GM21360 (cell line): ENCODE results near the gene MED16.

Experiments
- ATAC-seq: cut with Tn5 transposase; IDR thresholded peaks from one replicate; pipeline ENCODE4 v1.9.1; 2021; ENCODE audit warnings: mild to moderate bottlenecking, moderate library complexity; ENCODE audit not compliant: unreplicated experiment

MED16 gene, protein sequence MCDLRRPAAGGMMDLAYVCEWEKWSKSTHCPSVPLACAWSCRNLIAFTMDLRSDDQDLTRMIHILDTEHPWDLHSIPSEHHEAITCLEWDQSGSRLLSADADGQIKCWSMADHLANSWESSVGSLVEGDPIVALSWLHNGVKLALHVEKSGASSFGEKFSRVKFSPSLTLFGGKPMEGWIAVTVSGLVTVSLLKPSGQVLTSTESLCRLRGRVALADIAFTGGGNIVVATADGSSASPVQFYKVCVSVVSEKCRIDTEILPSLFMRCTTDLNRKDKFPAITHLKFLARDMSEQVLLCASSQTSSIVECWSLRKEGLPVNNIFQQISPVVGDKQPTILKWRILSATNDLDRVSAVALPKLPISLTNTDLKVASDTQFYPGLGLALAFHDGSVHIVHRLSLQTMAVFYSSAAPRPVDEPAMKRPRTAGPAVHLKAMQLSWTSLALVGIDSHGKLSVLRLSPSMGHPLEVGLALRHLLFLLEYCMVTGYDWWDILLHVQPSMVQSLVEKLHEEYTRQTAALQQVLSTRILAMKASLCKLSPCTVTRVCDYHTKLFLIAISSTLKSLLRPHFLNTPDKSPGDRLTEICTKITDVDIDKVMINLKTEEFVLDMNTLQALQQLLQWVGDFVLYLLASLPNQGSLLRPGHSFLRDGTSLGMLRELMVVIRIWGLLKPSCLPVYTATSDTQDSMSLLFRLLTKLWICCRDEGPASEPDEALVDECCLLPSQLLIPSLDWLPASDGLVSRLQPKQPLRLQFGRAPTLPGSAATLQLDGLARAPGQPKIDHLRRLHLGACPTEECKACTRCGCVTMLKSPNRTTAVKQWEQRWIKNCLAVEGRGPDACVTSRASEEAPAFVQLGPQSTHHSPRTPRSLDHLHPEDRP

DNA sequence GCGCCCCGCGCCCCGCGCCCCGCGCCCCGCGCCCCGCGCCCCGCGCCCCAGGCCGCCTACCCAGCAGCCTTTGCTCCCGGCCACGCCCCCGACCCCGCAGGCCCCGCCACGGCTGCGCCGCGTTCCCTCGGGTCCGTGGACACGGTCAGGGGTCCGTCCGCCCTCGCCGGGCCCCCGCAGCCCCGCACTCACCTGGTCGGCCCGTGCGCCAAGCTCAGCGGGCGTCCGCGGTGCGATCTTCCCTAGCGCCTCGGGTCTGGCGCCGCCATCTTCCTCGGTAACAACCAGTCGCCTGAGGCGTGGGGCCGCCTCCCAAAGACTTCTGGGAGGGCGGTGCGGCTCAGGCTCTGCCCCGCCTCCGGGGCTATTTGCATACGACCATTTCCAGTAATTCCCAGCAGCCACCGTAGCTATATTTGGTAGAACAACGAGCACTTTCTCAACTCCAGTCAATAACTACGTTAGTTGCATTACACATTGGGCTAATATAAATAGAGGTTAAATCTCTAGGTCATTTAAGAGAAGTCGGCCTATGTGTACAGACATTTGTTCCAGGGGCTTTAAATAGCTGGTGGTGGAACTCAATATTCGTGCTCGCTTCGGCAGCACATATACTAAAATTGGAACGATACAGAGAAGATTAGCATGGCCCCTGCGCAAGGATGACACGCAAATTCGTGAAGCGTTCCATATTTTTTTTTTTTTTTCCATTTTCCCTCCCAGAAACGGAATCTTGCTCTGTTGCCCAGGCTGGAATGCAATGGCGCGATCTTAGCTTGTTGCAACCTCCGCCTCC, at the start of gene MED16, which contains the start of gene RNU6-9:
Gene MED16, minus strand, starts transcription at position 294 of the 796 bp plus-strand sequence. CDS start 2,056 bp downstream, outside the sequence.
Gene RNU6-9, plus strand, starts transcription at position 591 of the 796 bp plus-strand sequence.
- peak; percentile 73 for ATAC-seq

DNA sequence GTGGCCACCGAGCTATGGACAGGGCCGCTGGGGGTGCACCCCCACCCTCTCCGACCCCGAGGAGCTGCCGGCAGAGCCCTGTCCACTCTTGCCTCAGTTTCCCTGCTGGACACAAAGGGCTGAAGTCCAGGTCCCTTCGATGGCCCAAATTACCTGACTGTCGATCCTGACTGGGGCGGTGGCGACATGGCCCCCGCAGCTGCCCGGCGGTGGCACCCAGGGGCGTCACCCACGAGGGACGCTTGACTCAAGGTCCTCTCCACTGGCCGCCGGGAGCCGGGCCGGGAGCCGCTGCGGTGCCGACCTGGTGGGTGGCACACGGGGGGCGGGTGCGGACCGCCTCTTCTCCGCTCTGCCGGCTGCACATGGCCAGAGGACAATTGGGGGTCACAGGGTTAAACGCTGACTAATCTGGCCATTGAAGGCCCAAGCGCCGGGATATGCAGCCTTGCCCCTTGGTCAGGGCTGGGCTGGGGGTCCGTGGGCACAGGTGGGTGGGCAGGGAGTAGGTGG, 49.2 kb upstream of the MED16 start:
- no peak for ATAC-seq

DNA sequence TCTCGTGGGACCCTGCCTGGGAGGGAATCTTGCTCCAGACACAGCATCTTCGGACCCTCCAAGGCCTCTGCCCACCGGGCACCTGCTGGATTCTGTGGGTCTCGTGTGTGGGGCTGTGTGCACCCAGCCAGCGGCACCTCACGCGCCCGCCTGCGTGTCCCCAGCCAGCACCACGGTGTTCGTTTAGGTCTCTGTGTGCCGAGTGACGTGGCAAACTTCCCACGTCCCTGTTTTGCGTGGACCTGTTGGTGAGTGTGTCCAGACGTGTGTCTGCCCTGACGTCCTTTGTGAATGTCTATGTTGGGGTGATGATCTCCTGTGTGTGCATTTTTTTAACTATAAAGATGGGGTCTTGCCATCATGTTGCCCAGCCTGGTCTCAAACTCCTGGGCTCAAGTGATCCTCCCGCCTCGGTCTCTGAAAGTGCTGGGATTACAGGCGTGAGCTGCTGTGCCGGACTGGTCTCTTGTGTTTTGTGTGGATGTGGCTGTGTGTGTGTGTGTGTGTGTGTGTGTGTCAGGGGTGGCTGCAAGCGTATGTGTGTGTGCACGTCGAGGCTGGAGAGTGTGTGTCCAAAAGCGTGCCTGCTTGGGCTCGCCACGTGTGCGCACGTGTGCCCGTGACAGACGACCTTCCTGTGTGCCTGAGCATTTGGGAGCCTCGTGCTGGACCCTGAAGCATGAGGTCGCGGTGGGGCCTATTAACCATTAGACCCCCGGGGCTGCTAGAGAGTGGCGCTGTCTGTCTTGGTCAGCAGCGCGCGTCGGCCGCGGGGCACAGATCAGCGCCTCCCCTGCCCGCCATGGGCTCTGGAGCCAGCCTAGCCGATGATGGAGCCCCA, 48.5 kb upstream of the MED16 start:
- ATAC-seq, result no peak

DNA sequence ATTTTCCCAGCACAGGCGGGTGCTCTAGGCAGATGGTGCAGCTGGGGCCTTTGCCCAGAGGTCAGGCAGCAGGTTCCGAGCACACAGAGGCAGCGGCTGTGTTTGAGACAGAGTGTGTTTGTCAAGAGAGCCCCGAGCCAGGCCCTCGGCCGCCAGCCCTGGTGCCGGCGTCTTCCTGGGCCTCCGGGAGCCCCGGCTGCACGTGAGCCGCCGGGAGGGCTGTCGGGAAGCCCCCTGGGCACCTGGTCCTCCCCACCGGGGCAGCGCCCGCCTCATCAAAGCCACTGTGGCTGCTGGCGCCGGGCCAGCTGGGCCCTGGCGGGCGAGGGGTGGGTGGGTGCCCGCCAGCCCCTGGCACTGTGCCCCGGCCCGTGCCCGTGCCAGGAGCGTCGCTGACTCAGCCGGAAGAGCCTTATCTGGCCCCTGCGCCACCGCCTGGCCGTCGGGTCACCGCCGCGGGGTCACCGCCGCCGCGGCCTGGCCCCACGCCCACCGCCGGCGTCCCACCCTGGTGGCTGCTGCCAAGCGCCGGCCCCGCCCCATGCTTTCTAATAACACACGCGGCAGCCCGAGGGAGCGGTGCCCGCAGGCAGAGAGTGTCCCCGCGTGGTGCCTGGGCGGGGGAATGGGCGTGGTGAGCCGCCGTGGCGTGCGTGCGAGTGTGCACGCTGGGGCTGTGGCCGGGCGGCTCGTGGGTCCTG, 47.8 kb upstream of the MED16 start:
- peak; percentile 39 for ATAC-seq

DNA sequence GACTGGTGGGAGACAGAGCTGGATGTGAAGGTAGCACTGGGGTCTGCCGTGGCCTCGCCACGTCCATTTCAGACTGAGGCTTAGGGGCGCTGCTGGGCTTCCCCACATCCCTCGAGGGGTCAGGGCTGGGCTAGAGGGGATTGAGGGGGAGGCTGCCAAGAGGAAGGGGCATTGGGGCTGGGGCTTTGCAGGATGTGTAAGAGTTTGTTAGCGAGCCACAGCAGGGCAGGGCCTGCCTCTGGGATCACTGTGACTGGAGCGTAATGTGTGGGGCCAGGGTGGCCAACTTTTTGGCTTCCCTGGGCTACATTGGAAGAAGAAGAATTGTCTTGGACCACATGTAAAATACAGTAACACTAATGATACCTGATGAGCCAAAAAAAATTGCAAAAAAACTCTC, 46.9 kb upstream of the MED16 start:
- no peak for ATAC-seq

DNA sequence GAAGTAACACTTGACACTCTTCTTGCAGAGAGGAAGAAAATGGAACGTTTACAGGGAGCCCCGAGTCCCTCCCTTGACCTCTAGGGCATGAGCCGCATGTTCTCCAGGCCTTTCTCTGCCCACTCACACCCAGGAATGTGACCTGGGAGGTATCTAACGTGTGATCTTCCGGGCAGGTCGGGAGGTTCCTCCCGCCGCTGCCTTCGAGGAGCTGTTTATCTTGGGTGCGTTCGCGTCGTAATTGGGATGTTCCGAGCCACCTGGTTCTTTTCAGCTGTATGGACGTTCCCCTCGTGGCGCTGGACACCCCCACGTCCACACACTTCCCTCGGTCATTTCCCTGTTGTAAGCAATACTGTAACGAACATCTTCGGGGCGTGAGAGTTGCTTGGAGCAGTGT, 46.5 kb upstream of the MED16 start:
- ATAC-seq, result no peak

DNA sequence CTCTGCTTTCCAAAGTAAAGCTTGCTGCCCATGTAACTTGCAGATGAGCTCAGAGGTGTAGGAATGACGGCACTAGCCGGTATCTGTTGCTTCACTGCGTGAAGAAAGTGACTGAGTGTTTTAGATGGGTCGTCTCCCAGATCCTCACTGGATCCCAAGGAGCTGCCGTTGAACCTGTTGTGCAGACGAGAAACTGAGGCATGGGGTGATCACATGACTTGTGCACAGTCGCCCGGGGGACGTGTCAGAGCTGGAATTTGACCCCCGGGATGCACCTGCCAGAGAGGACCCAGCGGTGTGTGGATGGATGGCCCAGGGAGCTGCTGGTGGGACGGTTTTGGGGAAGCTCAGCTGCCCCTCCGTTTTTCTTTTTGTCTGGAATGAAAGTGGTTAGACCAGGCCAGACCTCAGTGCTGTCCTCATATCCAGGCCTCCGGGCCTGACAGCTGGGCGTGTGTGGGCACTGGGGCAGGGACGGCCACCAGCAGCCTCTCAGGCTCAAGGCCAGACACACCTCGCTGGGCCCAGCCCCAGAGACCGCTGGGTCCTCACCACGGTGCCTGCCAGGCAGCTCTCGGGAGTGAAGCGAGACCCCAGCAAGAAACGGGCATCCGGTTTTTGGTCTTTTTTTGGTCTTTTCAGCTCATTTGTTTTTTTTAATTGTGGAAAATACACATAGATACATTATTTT, 45.4 kb upstream of the MED16 start:
- ATAC-seq, result no peak

DNA sequence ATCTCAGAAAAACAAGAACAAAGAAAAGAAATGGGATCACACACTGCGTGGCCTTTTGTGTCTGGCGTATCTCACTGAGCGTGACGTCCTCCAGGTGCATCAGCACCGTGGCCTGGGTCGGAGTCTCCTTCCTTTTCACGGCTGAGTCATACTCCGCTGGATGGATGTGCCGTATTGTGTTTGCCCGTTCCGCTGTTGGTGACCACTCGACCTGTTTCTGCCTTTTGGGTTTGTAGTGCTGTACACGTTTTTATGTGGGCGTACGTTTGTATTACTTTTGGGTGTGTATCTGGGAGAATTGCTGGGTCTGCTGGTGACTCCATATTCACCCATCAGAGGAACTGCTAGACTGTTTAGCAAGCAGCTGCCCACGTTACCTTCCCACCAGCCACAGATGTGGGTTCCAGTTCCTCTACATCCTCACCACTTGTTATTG, 44.3 kb upstream of the MED16 start:
- no peak for ATAC-seq

DNA sequence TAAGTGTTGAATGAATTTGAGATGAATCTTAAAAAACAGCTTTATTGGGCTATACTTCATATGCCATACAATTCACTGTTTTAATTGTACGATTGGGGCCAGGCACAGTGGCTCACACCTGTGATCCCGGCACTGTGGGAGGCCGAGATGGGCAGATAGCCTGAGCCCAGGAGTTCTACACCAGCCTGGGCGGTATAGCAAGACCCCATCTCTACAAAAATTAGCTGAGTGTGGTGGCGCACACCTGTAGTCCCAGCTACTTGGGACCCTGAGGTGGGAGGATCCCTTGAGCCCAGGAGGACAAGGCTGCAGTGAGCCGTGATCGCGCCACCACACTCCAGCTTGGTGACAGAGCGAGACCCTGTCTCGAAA, 43.2 kb upstream of the MED16 start:
- no peak for ATAC-seq

DNA sequence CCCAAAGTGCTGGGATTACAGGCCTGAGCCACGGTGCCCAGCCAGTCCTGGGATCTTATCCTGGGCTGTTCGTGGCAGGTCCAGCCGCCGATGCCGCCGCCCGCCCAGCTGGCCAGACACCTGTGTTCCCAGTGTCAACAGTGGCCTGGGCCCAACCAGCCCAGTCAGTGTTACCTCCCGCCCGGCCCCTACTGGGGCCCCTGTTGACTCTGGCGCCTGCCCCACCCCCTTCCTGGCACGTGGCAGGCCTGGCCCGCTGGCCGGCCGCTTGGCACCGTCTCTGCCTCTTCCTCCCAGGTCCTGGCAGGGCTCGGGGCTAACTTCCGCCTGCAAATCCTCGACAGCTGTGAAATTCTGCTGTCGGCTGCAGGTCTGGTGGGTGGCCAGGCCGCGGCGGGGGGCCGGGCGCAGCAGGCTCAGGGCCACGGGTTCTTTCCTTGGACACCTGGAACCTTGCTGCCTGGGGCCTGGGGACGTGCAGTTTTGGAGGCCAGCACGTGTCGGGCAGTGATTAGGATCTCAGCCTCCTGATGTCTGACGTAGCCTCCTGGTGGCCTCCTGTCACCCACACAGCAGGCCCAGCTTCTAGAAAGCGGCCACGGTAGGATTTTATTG, 42.0 kb upstream of the MED16 start:
- no peak for ATAC-seq

DNA sequence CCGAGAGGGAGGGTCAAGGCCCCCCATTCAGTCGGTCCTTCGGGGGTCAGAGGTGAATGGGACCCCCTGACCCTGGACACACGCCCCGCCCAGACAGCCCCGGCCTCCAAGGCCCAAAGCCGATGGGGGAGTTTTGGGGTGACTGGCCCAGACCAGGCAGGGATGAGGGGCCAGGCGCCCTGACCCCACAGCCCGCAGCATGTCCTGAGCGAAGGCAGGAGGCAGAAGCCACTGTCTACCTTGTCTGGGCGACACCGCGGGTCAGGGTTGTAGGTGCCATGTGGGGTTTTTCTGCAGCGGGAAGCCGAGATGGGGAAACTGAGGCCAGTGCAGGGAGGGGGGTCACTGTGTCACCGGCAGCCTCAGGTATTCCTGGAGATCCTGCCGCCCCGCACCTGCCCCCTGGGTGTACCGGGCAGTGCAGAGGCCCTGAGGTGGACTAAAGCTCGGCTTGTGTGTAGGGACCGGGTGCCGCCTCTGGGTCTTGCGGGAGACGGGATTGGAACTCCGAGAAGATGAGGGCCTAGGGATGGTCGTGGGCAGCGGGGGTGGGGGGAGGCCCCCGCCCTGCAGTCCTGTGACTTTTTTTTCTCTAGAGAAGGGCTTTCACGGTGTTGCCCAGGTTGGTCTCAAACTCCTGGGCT, 41.3 kb upstream of the MED16 start:
- no peak for ATAC-seq

DNA sequence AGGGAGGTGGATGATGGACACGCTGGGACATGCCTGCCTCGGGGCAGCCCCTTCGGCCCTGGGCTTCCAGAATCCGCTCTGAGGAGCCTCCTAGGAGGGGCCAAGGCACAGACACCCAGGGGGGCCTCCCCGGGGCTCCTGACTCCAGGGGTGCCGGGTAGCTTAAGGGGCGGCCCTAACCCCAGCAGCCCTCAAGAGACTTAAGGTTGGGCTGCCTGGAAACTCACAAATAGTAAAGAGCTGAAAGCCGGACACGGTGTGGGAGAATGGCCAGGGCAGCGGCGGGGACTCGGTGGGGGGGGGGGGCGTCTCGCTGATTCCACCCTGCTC, 40.5 kb upstream of the MED16 start:
- no peak for ATAC-seq

DNA sequence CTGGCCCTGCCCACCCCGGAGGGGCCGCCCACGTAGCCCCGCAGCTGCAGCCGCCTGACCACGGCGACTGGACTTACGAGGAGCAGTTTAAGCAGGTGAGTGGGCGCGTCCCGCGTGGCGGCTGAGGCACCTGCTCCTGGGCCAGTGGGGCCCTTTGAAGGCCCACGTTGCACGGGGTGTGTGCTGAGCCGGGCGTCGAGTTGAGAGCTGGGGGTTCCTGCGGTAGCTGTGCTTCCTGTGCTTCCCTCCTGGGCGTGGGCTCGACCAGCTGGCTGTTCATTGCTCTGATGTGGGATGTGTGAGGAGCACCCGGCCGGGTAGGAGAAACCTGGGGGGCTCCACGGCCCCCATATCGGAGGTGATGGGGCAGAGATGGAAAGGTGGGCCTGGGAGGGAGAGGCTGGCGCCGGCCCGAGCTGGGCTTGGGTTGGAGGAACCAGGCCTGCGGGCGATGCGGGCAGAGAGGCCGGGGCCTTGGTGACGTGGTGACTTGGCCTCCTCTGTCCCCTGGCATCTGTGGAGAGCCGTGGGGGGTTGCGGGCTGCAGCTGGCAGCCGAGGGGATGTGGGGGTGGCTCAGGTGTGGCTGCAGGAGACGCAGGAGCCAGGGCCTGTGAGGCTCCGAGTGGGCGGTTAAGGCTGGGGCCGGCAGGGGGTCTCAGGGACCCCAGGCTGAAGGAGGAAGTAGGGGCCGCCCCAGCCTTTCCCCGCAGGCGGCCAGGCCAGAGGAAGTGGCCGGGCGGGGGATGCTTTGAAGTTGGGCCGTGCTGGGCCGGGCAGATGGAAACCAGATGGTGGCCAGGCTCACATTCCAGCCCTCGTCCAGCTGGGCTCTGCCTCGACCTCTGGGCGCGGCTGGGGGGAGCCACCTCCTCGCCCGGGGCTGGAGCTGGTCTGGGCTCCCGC, 39.9 kb upstream of the MED16 start:
- no peak for ATAC-seq

DNA sequence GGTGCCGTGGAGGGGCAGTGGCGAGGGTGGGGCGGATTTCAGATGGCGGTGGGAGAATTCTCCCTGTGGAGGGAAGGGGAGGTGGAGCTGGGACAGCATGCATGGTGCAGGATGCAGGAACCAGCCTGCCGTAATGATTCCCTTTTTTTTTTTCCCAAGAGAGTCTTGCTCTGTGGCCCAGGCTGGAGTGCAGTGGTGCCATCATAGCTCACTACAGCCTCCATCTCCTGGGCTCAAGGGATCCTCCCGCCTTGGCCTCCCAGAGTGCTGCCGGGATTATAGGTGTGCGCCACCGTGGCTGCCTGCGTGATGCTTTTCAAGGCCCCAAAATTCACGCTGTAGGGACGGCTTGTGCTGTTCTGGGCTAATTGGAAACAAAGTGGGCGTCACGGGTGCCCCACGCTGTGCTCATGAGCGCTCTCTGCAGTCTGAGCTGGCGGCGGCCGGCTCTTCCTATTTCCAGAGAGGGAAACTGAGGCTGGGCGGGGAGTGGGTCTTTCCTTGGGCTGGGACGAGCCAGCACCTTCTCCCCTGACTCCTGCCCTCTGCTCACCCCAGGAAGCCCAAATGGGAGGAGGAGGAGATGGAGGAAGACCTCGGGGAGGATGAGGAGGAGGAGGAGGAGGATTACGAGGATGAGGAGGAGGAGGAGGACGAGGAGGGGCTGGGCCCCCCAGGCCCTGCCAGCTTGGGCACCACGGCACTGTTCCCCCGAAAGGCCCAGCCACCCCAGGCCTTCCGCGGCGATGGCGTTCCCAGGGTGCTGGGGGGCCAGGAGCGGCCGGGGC, 39.1 kb upstream of the MED16 start:
- no peak for ATAC-seq

DNA sequence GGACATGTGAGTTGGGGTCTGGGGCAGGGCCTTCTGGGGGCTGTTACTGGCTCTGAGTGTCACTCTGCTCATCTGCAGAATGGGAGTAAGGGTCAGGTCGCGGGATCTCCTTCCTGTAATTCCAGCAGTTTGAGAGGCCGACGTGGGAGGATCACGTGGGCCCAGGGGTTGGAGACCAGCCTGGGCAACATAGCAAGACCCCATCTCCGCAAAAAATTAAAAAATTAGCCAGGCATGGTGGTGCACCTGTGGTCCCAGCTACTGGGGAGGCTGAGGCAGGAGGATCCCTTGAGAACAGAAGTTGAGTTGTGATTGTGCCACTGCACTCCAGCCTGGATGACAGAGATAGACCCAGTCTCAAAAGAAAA, 36.9 kb upstream of the MED16 start:
- ATAC-seq, result no peak

DNA sequence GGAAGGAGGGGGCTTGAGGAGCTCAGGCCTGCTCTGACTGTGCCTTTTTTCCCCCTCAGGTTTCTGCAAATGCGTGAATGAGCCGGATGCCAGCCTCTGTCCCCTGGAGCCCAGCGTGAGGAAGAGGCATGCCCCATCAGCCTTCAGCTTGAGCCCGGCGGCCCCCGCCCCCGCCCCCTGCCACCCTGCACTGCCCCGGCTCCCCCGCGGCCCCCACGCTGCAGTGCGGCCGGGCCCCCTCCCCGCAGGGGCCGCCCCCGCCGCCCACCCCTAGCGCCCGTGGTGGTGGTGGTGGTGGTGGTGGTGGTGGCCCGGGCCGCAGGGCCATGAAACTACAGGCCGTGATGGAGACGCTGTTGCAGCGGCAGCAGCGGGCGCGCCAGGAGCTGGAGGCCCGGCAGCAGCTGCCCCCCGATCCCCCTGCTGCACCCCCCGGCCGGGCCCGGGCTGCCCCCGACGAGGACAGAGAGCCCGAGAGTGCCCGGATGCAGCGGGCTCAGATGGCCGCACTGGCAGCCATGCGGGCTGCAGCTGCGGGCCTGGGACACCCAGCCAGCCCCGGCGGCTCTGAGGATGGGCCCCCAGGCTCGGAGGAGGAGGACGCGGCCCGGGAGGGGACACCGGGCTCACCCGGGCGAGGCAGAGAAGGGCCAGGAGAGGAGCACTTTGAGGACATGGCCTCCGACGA, 36.4 kb upstream of the MED16 start:
- ATAC-seq, result no peak
